DOHH2 (cell line): ENCODE data around the gene RPS6KA6.

Experiments used
- H3F3A ChIP-seq: fragments of 200-600 bp; sonication (generic), shearing (Covaris generic); 2 replicates; pipeline ENCODE4 v1.6.0; 2016; ENCODE audit warnings: antibody characterized with exemption, mild to moderate bottlenecking; ENCODE audit not compliant: control insufficient read depth, insufficient read depth
- H3K27ac ChIP-seq: fragments of 200-600 bp; sonication (generic); 2 replicates; pipeline ENCODE4 v1.5.1; 2014; ENCODE audit warnings: low read depth, mild to moderate bottlenecking, low read length, moderate library complexity
- H3K27me3 ChIP-seq: fragments of 200-600 bp; sonication (generic); 2 replicates; pipeline ENCODE4 v1.6.1; 2014; ENCODE audit warnings: mild to moderate bottlenecking, low read length, mixed read lengths; ENCODE audit not compliant: control insufficient read depth
- H3K36me3 ChIP-seq: fragments of 200-600 bp; sonication (generic); 2 replicates; pipeline ENCODE4 v1.6.1; 2014; ENCODE audit warnings: mild to moderate bottlenecking, low read length, moderate library complexity, mixed read lengths; ENCODE audit not compliant: control insufficient read depth
- H3K4me1 ChIP-seq: fragments of 200-600 bp; sonication (generic); 2 replicates; pipeline ENCODE4 v1.6.1; 2014; ENCODE audit warnings: mild to moderate bottlenecking, low read length, mixed read lengths; ENCODE audit not compliant: control insufficient read depth
- H3K4me2 ChIP-seq: fragments of 200-600 bp; sonication (generic); 2 replicates; pipeline ENCODE4 v1.6.0; 2014; ENCODE audit warnings: mild to moderate bottlenecking, low read length, moderate library complexity
- H3K4me3 ChIP-seq: fragments of 200-600 bp; sonication (generic); 2 replicates; pipeline ENCODE4 v1.5.1; 2014; ENCODE audit warnings: mild to moderate bottlenecking, low read length, mixed read lengths
- H3K79me2 ChIP-seq: fragments of 200-600 bp; sonication (generic); 2 replicates; pipeline ENCODE4 v1.6.1; 2014; ENCODE audit warnings: mild to moderate bottlenecking, low read length, mixed read lengths; ENCODE audit not compliant: control insufficient read depth
- H3K9me2 ChIP-seq: fragments of 200-600 bp; sonication (generic); replicated peaks from 2 replicates; pipeline ENCODE4 v1.6.1; 2014; ENCODE audit warnings: mild to moderate bottlenecking, low read length, mixed read lengths; ENCODE audit not compliant: control insufficient read depth
- H3K9me3 ChIP-seq: fragments of 200-600 bp; sonication (generic); 2 replicates; pipeline ENCODE4 v1.6.1; 2014; ENCODE audit warnings: antibody characterized with exemption, low read length, mixed read lengths; ENCODE audit not compliant: control insufficient read depth, insufficient read depth
- H4K20me1 ChIP-seq: fragments of 200-600 bp; sonication (generic); 2 replicates; pipeline ENCODE4 v1.6.0; 2014; ENCODE audit warnings: low read depth, mild to moderate bottlenecking, antibody characterized with exemption, low read length, moderate library complexity; ENCODE audit not compliant: control insufficient read depth, insufficient read depth
- CTCF ChIP-seq: fragments of 200-600 bp; sonication (generic); IDR thresholded peaks from one replicate; pipeline ENCODE4 v1.5.1; 2014; ENCODE audit warnings: antibody characterized with exemption, mild to moderate bottlenecking, low read depth, low read length; ENCODE audit not compliant: poor library complexity, severe bottlenecking
- EZH2phosphoT487 ChIP-seq: fragments of 200-600 bp; sonication (generic); IDR thresholded peaks from 2 replicates; pipeline ENCODE4 v1.6.1; 2017; ENCODE audit warnings: borderline replicate concordance, mild to moderate bottlenecking, antibody characterized with exemption, low read length, moderate library complexity, mixed read lengths

RPS6KA6 gene

GRCh38 chrX:84186603-84187532 is 1.1 kb downstream of the RPS6KA6 start:
- no peaks in the 10 kb centered on the region for H3K79me2 ChIP-seq
- H3K4me2 ChIP-seq: no peak overlapping the region
- H3K27ac ChIP-seq: no peak overlapping the region
- no peaks in the 10 kb centered on the region for H3K9me3 ChIP-seq
- no peaks in the 10 kb centered on the region for H3K36me3 ChIP-seq
- H3K4me1 ChIP-seq: no peaks in the 10 kb centered on the region
- no peaks in the 10 kb centered on the region for H3K27me3 ChIP-seq
- no peaks in the 10 kb centered on the region for H4K20me1 ChIP-seq
- TF ChIP-seq EZH2phosphoT487: no peak
- no peak for TF ChIP-seq CTCF
- no peak overlapping the region for H3K4me3 ChIP-seq
- no peaks in the 10 kb centered on the region for H3K9me2 ChIP-seq
- no peaks in the 10 kb centered on the region for H3F3A ChIP-seq

- Histone ChIP-seq H3K27ac (no peak overlapping the region), H3K27me3 (no peaks in the 10 kb centered on the region), H3K9me3 (no peaks in the 10 kb centered on the region), H3K79me2 (no peaks in the 10 kb centered on the region), H3K4me2 (no peak overlapping the region), H3F3A (no peaks in the 10 kb centered on the region), H3K9me2 (no peaks in the 10 kb centered on the region), H3K4me1 (no peaks in the 10 kb centered on the region), H4K20me1 (no peaks in the 10 kb centered on the region), H3K4me3 (no peak overlapping the region), H3K36me3 (no peaks in the 10 kb centered on the region)
- TF ChIP-seq EZH2phosphoT487: no peak
- TF ChIP-seq CTCF: no peak
Measured at GRCh38 chrX:84182516-84182915, 5.5 kb downstream of the RPS6KA6 start.

- Histone ChIP-seq H3K9me2 (no peaks in the 10 kb centered on the region), H3K27ac (no peak overlapping the region), H4K20me1 (no peaks in the 10 kb centered on the region), H3K4me3 (no peak overlapping the region), H3K4me1 (no peaks in the 10 kb centered on the region), H3K9me3 (no peaks in the 10 kb centered on the region), H3F3A (no peaks in the 10 kb centered on the region), H3K4me2 (no peak overlapping the region), H3K79me2 (no peaks in the 10 kb centered on the region), H3K27me3 (no peaks in the 10 kb centered on the region), H3K36me3 (no peaks in the 10 kb centered on the region)
- TF ChIP-seq CTCF (no peak), EZH2phosphoT487 (no peak)
Measured at GRCh38 chrX:84175958-84176357, 12.0 kb downstream of the RPS6KA6 start.
